Measurements from ENCODE around the gene SH3TC2. TPM values are rescaled to one million over a fixed set of nuclear protein-coding genes. Genes with fewer than 3 reads are reported as not detected.

The SH3TC2 gene
- total RNA-seq, 1 donor from 2014 or later: 0.13 TPM

DNA sequence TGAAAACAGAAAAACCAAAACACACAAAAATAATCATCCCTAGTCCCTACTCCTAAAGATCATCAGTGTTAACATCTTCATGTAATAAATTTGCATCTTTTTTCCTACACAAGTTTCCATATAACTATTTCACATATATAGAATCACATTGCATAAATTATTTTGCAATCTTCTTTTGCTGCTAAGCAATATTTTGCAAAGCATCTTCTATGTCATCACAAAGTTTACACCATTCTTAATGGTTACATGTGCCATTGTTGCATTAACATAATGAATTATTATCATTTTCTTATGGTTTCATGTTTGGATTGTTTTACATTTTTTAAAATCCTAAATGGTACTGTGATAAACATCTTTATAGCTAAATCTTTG is 17.8 kb downstream of the SH3TC2 start:
- DNase-seq (ENCODE audit: low spot score): no peak
- Mint-ChIP-seq H3K4me1 (ENCODE audit: unreplicated experiment) (peaks cover 5% of the 10 kb centered on the region), H3K36me3 (ENCODE audit: low read depth, unreplicated experiment) (no peaks in the 10 kb centered on the region), H3K27ac (ENCODE audit: unreplicated experiment) (no peak overlapping the region), H3K4me3 (ENCODE audit: unreplicated experiment) (no peak overlapping the region), H3K27me3 (ENCODE audit: unreplicated experiment) (no peaks in the 10 kb centered on the region), H3K9me3 (ENCODE audit: unreplicated experiment) (no peaks in the 10 kb centered on the region)
- TF ChIP-seq, protein P1, sequence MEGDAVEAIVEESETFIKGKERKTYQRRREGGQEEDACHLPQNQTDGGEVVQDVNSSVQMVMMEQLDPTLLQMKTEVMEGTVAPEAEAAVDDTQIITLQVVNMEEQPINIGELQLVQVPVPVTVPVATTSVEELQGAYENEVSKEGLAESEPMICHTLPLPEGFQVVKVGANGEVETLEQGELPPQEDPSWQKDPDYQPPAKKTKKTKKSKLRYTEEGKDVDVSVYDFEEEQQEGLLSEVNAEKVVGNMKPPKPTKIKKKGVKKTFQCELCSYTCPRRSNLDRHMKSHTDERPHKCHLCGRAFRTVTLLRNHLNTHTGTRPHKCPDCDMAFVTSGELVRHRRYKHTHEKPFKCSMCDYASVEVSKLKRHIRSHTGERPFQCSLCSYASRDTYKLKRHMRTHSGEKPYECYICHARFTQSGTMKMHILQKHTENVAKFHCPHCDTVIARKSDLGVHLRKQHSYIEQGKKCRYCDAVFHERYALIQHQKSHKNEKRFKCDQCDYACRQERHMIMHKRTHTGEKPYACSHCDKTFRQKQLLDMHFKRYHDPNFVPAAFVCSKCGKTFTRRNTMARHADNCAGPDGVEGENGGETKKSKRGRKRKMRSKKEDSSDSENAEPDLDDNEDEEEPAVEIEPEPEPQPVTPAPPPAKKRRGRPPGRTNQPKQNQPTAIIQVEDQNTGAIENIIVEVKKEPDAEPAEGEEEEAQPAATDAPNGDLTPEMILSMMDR (IDR thresholded peaks at IDR 0.05; ENCODE audit: unreplicated experiment): no peak

DNA sequence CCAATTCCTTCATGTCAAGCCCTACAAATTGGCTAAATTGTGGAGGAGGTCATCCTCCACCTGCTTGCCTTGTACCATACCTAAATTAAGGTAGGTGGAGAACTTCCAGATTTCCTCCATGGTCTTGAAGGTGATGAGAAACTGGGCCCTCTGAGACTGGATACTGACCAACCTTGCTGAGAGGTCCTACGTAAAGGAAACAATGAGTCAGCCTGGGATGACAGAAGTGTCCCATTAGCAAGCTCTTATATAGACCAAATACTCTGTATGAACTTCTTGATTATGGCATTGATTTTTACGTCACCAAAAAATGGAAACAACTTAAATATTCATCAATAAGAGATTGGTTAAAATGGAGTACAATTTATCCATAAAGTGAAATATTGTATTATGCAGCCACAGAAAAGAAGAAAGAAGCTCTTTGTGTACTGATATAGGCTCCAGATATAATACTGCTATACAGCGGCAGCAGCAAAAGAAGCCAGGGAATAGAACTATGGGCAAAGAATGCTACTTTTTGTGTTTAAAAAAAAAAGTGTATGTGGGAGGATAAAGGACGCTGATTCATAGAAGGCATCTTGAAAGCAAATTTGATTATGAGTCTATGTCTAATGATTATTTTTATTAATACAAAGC is 18.3 kb downstream of the SH3TC2 start:
- Mint-ChIP-seq H3K4me1 (ENCODE audit: unreplicated experiment) (peaks cover 5% of the 10 kb centered on the region), H3K36me3 (ENCODE audit: low read depth, unreplicated experiment) (no peaks in the 10 kb centered on the region), H3K27me3 (ENCODE audit: unreplicated experiment) (no peaks in the 10 kb centered on the region), H3K4me3 (ENCODE audit: unreplicated experiment) (no peak overlapping the region), H3K27ac (ENCODE audit: unreplicated experiment) (no peak overlapping the region), H3K9me3 (ENCODE audit: unreplicated experiment) (no peaks in the 10 kb centered on the region)
- TF ChIP-seq, protein P1 (IDR thresholded peaks at IDR 0.05; ENCODE audit: unreplicated experiment): no peak
- no peak for DNase-seq (ENCODE audit: low spot score)

DNA sequence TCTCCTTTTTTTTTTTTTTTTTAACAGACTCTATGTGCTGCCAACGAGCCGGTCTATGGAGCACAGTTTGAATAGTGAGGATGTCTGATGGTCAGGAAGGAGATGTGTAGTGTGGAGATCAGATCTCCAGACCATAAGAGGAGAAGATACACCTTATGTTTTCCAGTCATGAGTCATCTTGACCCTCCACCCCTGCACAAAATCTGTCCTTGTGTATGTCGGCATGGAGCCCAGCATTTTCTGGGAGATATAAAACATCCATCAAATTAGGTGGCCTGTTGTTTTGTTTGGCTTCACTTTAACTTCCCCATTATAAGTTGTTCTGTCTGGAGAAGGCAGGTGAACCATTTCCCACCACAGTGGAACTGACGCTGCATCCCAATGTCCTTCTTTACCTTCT is 19.2 kb downstream of the SH3TC2 start:
- no peaks in the 10 kb centered on the region for H3K36me3 Mint-ChIP-seq (ENCODE audit: low read depth, unreplicated experiment)
- H3K4me3 Mint-ChIP-seq (ENCODE audit: unreplicated experiment): no peak overlapping the region
- peaks cover 5% of the 10 kb centered on the region for H3K4me1 Mint-ChIP-seq (ENCODE audit: unreplicated experiment)
- TF ChIP-seq, protein P1 (IDR thresholded peaks at IDR 0.05; ENCODE audit: unreplicated experiment): no peak
- H3K27me3 Mint-ChIP-seq (ENCODE audit: unreplicated experiment): no peaks in the 10 kb centered on the region
- no peaks in the 10 kb centered on the region for H3K9me3 Mint-ChIP-seq (ENCODE audit: unreplicated experiment)
- H3K27ac Mint-ChIP-seq (ENCODE audit: unreplicated experiment): no peak overlapping the region
- no peak for DNase-seq (ENCODE audit: low spot score)

DNA sequence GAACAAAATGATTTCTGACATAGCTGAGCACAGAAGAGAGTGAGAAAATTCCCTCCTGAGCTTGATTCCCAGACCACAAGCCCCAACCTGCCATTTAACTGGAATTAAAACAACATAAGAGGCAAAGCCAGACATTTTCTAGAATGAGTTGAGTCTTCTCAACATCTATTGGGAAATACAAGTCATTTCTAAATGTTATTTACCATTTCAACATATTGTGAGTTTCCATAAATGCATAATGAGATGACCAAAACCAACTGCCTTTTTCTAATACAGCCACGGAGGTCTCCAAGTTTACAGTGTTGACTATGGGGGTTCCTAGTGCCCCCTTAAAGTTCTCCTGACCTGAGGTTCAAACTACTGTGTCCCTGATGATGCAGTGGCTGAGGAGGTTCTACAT is 20.0 kb downstream of the SH3TC2 start:
- Mint-ChIP-seq H3K4me3 (ENCODE audit: unreplicated experiment) (no peak overlapping the region), H3K4me1 (ENCODE audit: unreplicated experiment) (peaks cover 5% of the 10 kb centered on the region), H3K27me3 (ENCODE audit: unreplicated experiment) (no peaks in the 10 kb centered on the region), H3K27ac (ENCODE audit: unreplicated experiment) (no peak overlapping the region), H3K9me3 (ENCODE audit: unreplicated experiment) (no peaks in the 10 kb centered on the region), H3K36me3 (ENCODE audit: low read depth, unreplicated experiment) (no peaks in the 10 kb centered on the region)
- TF ChIP-seq, protein P1 (IDR thresholded peaks at IDR 0.05; ENCODE audit: unreplicated experiment): no peak
- DNase-seq (ENCODE audit: low spot score): no peak

DNA sequence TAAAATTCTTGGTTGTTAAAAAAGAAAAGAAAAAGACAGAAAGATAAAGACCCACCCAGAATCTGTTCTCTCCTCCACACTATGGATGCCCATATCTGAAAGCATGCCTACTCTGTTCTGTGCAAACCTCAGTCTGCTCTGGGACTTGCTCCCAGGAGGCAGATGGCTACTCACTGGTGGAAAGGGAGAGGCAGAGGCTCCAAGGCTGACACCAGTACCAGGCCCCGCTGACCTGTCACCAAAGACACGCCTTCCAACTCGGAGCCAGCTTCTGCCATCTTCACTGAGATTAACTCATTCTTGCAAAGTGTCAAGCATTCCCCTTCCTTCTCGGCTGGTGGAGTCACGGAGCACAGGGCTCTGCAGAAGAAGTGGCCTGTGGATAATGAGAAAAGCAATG is 21.6 kb downstream of the SH3TC2 start:
- Mint-ChIP-seq H3K9me3 (ENCODE audit: unreplicated experiment) (no peaks in the 10 kb centered on the region), H3K27ac (ENCODE audit: unreplicated experiment) (no peak overlapping the region), H3K4me3 (ENCODE audit: unreplicated experiment) (no peak overlapping the region), H3K4me1 (ENCODE audit: unreplicated experiment) (peaks cover 10% of the 10 kb centered on the region), H3K27me3 (ENCODE audit: unreplicated experiment) (no peaks in the 10 kb centered on the region), H3K36me3 (ENCODE audit: low read depth, unreplicated experiment) (no peaks in the 10 kb centered on the region)
- DNase-seq (ENCODE audit: low spot score): no peak
- TF ChIP-seq, protein P1 (IDR thresholded peaks at IDR 0.05; ENCODE audit: unreplicated experiment): no peak
